ENCODE measurements around the gene ASB16.

Gene ASB16

DNA sequence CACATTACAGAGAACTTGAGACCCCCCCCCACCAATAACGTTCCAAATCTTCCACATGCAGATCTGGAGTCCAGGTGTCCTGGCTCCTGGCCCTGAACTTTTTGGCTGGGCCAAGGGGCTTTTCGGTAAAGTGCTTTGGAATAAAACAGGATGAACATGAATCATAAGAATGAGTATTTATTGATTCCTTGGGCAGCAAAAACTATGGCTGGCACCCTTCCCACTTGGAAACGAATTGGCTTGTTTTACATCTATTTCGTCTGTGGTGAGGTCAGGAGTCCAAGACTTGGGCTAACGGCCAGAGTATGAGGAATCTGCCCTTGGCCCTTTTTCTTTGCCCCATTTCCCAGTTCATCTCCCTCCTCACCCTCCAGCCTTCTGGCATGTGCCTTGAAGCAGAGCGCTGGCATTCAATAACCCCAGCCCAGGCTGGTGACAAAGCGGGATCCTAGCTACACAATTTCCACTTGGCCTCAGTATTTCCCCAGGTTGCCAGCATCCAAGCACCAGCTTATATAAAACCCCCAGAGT lies 53.1 kb downstream of the ASB16 start:
- Histone ChIP-seq H3K4me2 (ENCODE audit: low read length) (no peak overlapping the region), H3K9me3 (ENCODE audit: control insufficient read depth, low read length) (no peaks in the 10 kb centered on the region), H3K27ac (peak overlapping the region; percentile 94), H3K9ac (no peak overlapping the region), H3K27me3 (ENCODE audit: control insufficient read depth, insufficient read depth, low read length) (no peaks in the 10 kb centered on the region), H3K4me1 (peaks cover 12% of the 10 kb centered on the region), H3K4me3 (ENCODE audit: low read depth, low read length) (no peak overlapping the region), H3K79me2 (no peaks in the 10 kb centered on the region), H2AFZ (no peak overlapping the region), H3K36me3 (ENCODE audit: control insufficient read depth, insufficient read depth, low read length) (no peaks in the 10 kb centered on the region)
- no peak for TF ChIP-seq CTCF (IDR thresholded peaks at IDR 0.05)

Measured in parathyroid adenoma (tissue), 2 donors.